HG03103 (cell line): ENCODE measurements around the gene NUDT22.
A peak's percentile ranks its signal among the peaks of the same experiment; 100 is the strongest.

Experiments used
- ATAC-seq: cut with Tn5 transposase; IDR thresholded peaks from one replicate; pipeline ENCODE4 v1.9.1; 2021; ENCODE audit warnings: low read depth; ENCODE audit not compliant: unreplicated experiment

Gene NUDT22

GRCh38 chr11:64268025-64268892 lies 42.2 kb downstream of the NUDT22 start:
- ATAC-seq, result no peak

GRCh38 chr11:64268893-64269539 lies 42.9 kb downstream of the NUDT22 start:
- peak; percentile 7 for ATAC-seq

- ATAC-seq, result peak; percentile 58
These were observed 43.6 kb downstream of the NUDT22 start for GRCh38 chr11:64269540-64270220.

- no peak for ATAC-seq
These were observed 49.1 kb downstream of the NUDT22 start for GRCh38 chr11:64275031-64275800.

- no peak for ATAC-seq
These were observed 49.8 kb downstream of the NUDT22 start for GRCh38 chr11:64275841-64276240.

GRCh38 chr11:64276653-64277431 lies 50.8 kb downstream of the NUDT22 start:
- ATAC-seq, result no peak

- ATAC-seq, result no peak
These were observed 52.6 kb downstream of the NUDT22 start for GRCh38 chr11:64278576-64279190.
